H9 (cell line): ENCODE results near the gene TASOR2. TPM values are rescaled to one million over a fixed set of nuclear protein-coding genes. Genes with fewer than 3 reads are reported as not detected.

ENCODE experiments used
- DNase-seq: peaks from one replicate; pipeline ENCODE4 v3.0.0-alpha.2; 2017
- H2AFZ ChIP-seq: one replicate; pipeline ENCODE4 v1.6.1; 2013; ENCODE audit warnings: mild to moderate bottlenecking, low read length, control low read depth, moderate library complexity
- H2AK5ac ChIP-seq: 2 replicates; pipeline ENCODE4 v1.6.1; 2013; ENCODE audit warnings: low read length, control low read depth, mixed read lengths; ENCODE audit not compliant: insufficient read length
- H2BK120ac ChIP-seq: one replicate; pipeline ENCODE4 v1.6.1; 2013; ENCODE audit warnings: low read depth, mild to moderate bottlenecking, low read length, control low read depth, inconsistent platforms; ENCODE audit not compliant: poor library complexity, severe bottlenecking
- H2BK12ac ChIP-seq: 2 replicates; pipeline ENCODE4 v1.6.1; 2013; ENCODE audit warnings: low read length, control low read depth, mixed read lengths, low read depth; ENCODE audit not compliant: insufficient read length
- H2BK15ac ChIP-seq: 2 replicates; pipeline ENCODE4 v1.6.1; 2013; ENCODE audit warnings: low read depth, low read length, control low read depth
- H2BK20ac ChIP-seq: one replicate; pipeline ENCODE4 v1.6.1; 2013; ENCODE audit warnings: low read depth, mild to moderate bottlenecking, low read length, control low read depth, inconsistent platforms; ENCODE audit not compliant: poor library complexity, severe bottlenecking
- H2BK5ac ChIP-seq: 2 replicates; pipeline ENCODE4 v1.6.1; 2013; ENCODE audit warnings: low read length, control low read depth, mixed read lengths; ENCODE audit not compliant: insufficient read length
- H3K14ac ChIP-seq: 2 replicates; pipeline ENCODE4 v1.6.1; 2013; ENCODE audit warnings: low read length, control low read depth; ENCODE audit not compliant: insufficient read depth
- H3K18ac ChIP-seq: 2 replicates; pipeline ENCODE4 v1.6.1; 2013; ENCODE audit warnings: low read depth, mild to moderate bottlenecking, mixed read lengths, low read length, control low read depth; ENCODE audit not compliant: insufficient read length
- H3K23ac ChIP-seq: 2 replicates; pipeline ENCODE4 v1.6.1; 2013; ENCODE audit warnings: low read length, control low read depth, mixed read lengths, low read depth; ENCODE audit not compliant: insufficient read length
- H3K23me2 ChIP-seq: 2 replicates; pipeline ENCODE4 v1.6.1; 2013; ENCODE audit warnings: low read depth, mild to moderate bottlenecking, mixed read lengths, low read length, control low read depth; ENCODE audit not compliant: insufficient read length, poor library complexity, severe bottlenecking
- H3K27ac ChIP-seq: 2 replicates; pipeline ENCODE4 v1.5.1; 2013; ENCODE audit warnings: low read length, control low read depth, mixed read lengths, low read depth; ENCODE audit not compliant: insufficient read length
- H3K27me3 ChIP-seq: 2 replicates; pipeline ENCODE4 v1.6.1; 2013; ENCODE audit warnings: low read length, control low read depth, inconsistent platforms; ENCODE audit not compliant: insufficient read depth
- H3K4ac ChIP-seq: 2 replicates; pipeline ENCODE4 v1.6.1; 2013; ENCODE audit warnings: low read depth, mild to moderate bottlenecking, control low read depth, inconsistent platforms, low read length, moderate library complexity
- H3K4me1 ChIP-seq: 2 replicates; pipeline ENCODE4 v1.6.1; 2013; ENCODE audit warnings: low read length, control low read depth, inconsistent platforms; ENCODE audit not compliant: insufficient read depth
- H3K4me2 ChIP-seq: 2 replicates; pipeline ENCODE4 v1.6.1; 2013; ENCODE audit warnings: low read length, control low read depth, mixed read lengths; ENCODE audit not compliant: insufficient read length, insufficient read depth
- H3K56ac ChIP-seq: 2 replicates; pipeline ENCODE4 v1.6.1; 2013; ENCODE audit warnings: low read depth, mild to moderate bottlenecking, mixed read lengths, low read length, control low read depth; ENCODE audit not compliant: insufficient read length
- H3K79me1 ChIP-seq: 2 replicates; pipeline ENCODE4 v1.6.1; 2013; ENCODE audit warnings: low read depth, mild to moderate bottlenecking, moderate library complexity, low read length, control low read depth, inconsistent platforms; ENCODE audit not compliant: insufficient read depth, poor library complexity, severe bottlenecking
- H3K79me2 ChIP-seq: 2 replicates; pipeline ENCODE4 v1.6.1; 2013; ENCODE audit warnings: low read length, control low read depth, inconsistent platforms; ENCODE audit not compliant: insufficient read depth
- H3K9ac ChIP-seq: 2 replicates; pipeline ENCODE4 v1.6.1; 2013; ENCODE audit warnings: low read length, control low read depth, mixed read lengths; ENCODE audit not compliant: insufficient read length; ENCODE audit errors: extremely low read depth
- H3K9me3 ChIP-seq: one replicate; pipeline ENCODE4 v1.6.1; 2013; ENCODE audit warnings: low read depth, low read length, inconsistent platforms; ENCODE audit not compliant: control insufficient read depth
- H3T11ph ChIP-seq: one replicate; pipeline ENCODE4 v1.6.1; 2013; ENCODE audit warnings: mild to moderate bottlenecking, low read length, control low read depth, inconsistent platforms
- H4K20me1 ChIP-seq: one replicate; pipeline ENCODE4 v1.6.1; 2013; ENCODE audit not compliant: control insufficient read depth, insufficient read length, insufficient read depth
- H4K5ac ChIP-seq: 2 replicates; pipeline ENCODE4 v1.6.1; 2013; ENCODE audit warnings: low read depth, mild to moderate bottlenecking, mixed read lengths, low read length, control low read depth; ENCODE audit not compliant: insufficient read length
- H4K8ac ChIP-seq: replicated peaks from 2 replicates; pipeline ENCODE4 v1.6.1; 2013; ENCODE audit warnings: low read length, control low read depth, mixed read lengths, low read depth; ENCODE audit not compliant: insufficient read length
- H4K91ac ChIP-seq: 2 replicates; pipeline ENCODE4 v1.6.1; 2013; ENCODE audit warnings: low read depth, mild to moderate bottlenecking, moderate library complexity, mixed read lengths, low read length, control low read depth; ENCODE audit not compliant: insufficient read length
- H3K27ac Mint-ChIP-seq, 3 experiments: 2 replicates in 2 of 3; 3 replicates in 1 of 3; pipeline ENCODE4 v1.8.0; 2020 to 2021; ENCODE audit warnings: mixed read lengths in 3 of 3, mild to moderate bottlenecking in 1 of 3, moderate library complexity in 1 of 3
- H3K27me3 Mint-ChIP-seq: 2 replicates; pipeline ENCODE4 v1.8.0; 2021; ENCODE audit warnings: low read depth, mild to moderate bottlenecking, moderate library complexity, mixed read lengths
- H3K36me3 Mint-ChIP-seq, 3 experiments: 2 replicates in 2 of 3; 3 replicates in 1 of 3; pipeline ENCODE4 v1.8.0; 2020 to 2021; ENCODE audit warnings: low read depth in 3 of 3, mixed read lengths in 3 of 3; ENCODE audit not compliant: insufficient read depth in 1 of 3
- H3K4me1 Mint-ChIP-seq, 2 experiments: 2 replicates each; pipeline ENCODE4 v1.8.0; 2020; ENCODE audit warnings: mixed read lengths in 2 of 2
- H3K4me3 Mint-ChIP-seq, 2 experiments: 2 replicates in 1 of 2; 3 replicates in 1 of 2; pipeline ENCODE4 v1.8.0; 2020 to 2021; ENCODE audit warnings: mild to moderate bottlenecking in 2 of 2, mixed read lengths in 2 of 2, moderate library complexity in 1 of 2
- H3K9me3 Mint-ChIP-seq, 2 experiments: 2 replicates in 1 of 2; 3 replicates in 1 of 2; pipeline ENCODE4 v1.8.0; 2020; ENCODE audit warnings: mild to moderate bottlenecking in 2 of 2, mixed read lengths in 2 of 2, moderate library complexity in 1 of 2
- WGBS: extraction: QIAGEN DNeasy Blood & Tissue Kit; methylation state at CpG from one replicate; pipeline ENCODE4 v1.1.7; 2013; ENCODE audit warnings: missing lambda C conversion rate, low lambda C conversion rate, mixed read lengths; ENCODE audit not compliant: insufficient read length; ENCODE audit errors: extremely low coverage; 5-methylcytosine and 5-hydroxymethylcytosine counted together
- total RNA-seq: library from RNA; stranded (reverse); gene quantifications from 2 replicates; pipeline ENCODE4 v1.2.1, GENCODE V29; 2021
- TF ChIP-seq, protein P1 (sequence below): fragments of 200-600 bp; sonication (generic); conservative IDR thresholded peaks from 3 replicates; pipeline ENCODE4 v1.8.0; 2021; ENCODE audit warnings: antibody characterized with exemption, mild to moderate bottlenecking

The TASOR2 gene
- total RNA-seq, 1 experiment from 2014 or later: 64.5 TPM

DNA sequence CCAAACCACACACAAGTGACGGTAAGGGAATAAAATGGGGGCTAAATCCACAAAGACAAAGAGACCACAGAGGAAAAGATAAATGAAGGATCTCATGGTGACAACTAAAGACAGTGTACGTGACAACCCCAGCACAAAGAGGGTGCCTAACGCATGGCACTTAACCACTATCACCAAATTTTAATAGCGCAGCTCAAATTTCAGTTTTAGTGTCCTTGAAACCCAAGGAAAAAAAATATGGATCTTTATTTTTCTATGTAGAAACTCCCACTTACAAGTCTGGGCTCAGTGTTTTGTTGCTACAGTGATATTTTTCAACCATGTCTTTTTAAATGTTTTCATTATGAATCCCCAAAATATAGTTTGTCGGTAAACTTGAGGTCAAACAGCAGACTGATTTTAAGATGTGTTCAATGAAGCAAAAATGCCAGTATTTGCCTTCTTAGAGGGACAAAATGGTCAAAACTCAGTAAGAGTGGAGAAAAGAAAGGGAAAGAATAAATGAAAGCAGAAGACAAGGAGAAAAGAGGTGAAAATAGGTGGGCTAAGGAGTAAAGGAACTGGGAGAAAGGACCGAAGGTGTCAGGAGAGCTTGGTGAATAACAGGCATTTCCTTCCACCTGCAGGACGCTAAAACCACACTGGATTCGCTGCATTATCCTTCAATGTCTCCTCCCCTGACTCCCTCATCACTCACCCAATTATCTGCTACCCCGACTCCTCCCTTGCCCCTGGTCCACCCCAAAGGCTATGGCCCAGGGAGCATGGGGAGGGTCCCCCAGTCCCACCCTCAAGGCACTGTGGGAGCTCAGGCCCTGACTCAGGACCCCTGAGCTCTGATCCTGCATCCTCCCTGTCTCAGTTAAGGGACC is 21.7 kb upstream of the TASOR2 start:
- no peak overlapping the region for H2BK120ac ChIP-seq
- no peak overlapping the region for H3K4me2 ChIP-seq
- H3K23me2 ChIP-seq: peaks cover 4% of the 10 kb centered on the region
- H3K4ac ChIP-seq: no peak overlapping the region
- no peak overlapping the region for H3T11ph ChIP-seq
- no peaks in the 10 kb centered on the region for H3K79me1 ChIP-seq
- H2AFZ ChIP-seq: no peak overlapping the region
- no peak overlapping the region for H2BK15ac ChIP-seq
- no peak overlapping the region for H3K23ac ChIP-seq
- peaks cover 3% of the 10 kb centered on the region for H4K20me1 ChIP-seq
- H4K5ac ChIP-seq: no peak overlapping the region
- no peak overlapping the region for H2BK12ac ChIP-seq
- no peak overlapping the region for H2AK5ac ChIP-seq
- no peaks in the 10 kb centered on the region for H3K9me3 ChIP-seq
- no peak overlapping the region for H4K8ac ChIP-seq
- H3K79me2 ChIP-seq: no peaks in the 10 kb centered on the region
- Mint-ChIP-seq H3K36me3 (no peaks in the 10 kb centered on the region; a peak in 1 of 7 replicates), H3K4me3 (peak overlapping the region in 1 of 2 experiments; percentile 59; a peak in 2 of 5 replicates), H3K27ac (peak overlapping the region in 2 of 3 experiments; percentile 5 to 50; a peak in 1 of 7 replicates), H3K4me1 (peaks cover 45 to 62% of the 10 kb centered on the region in 2 experiments), H3K9me3 (no peaks in the 10 kb centered on the region), H3K27me3 (peaks cover 7% of the 10 kb centered on the region)
- H2BK20ac ChIP-seq: no peak overlapping the region
- WGBS: no CpG with 5 or more reads among the region's 9 CpGs
- no peak for DNase-seq
- no peak overlapping the region for H3K9ac ChIP-seq
- H3K27me3 ChIP-seq: no peaks in the 10 kb centered on the region
- no peak overlapping the region for H3K56ac ChIP-seq
- TF ChIP-seq, protein P1, sequence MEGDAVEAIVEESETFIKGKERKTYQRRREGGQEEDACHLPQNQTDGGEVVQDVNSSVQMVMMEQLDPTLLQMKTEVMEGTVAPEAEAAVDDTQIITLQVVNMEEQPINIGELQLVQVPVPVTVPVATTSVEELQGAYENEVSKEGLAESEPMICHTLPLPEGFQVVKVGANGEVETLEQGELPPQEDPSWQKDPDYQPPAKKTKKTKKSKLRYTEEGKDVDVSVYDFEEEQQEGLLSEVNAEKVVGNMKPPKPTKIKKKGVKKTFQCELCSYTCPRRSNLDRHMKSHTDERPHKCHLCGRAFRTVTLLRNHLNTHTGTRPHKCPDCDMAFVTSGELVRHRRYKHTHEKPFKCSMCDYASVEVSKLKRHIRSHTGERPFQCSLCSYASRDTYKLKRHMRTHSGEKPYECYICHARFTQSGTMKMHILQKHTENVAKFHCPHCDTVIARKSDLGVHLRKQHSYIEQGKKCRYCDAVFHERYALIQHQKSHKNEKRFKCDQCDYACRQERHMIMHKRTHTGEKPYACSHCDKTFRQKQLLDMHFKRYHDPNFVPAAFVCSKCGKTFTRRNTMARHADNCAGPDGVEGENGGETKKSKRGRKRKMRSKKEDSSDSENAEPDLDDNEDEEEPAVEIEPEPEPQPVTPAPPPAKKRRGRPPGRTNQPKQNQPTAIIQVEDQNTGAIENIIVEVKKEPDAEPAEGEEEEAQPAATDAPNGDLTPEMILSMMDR: no peak
- H3K27ac ChIP-seq: no peak overlapping the region
- peaks cover 10% of the 10 kb centered on the region; the same call in 1 of the 2 replicates for H3K4me1 ChIP-seq
- H3K18ac ChIP-seq: no peak overlapping the region
- H2BK5ac ChIP-seq: no peak overlapping the region
- H4K91ac ChIP-seq: no peak overlapping the region
- H3K14ac ChIP-seq: no peak overlapping the region
